Trophoblast cell (in vitro differentiated cells and primary cell): ENCODE results near the gene PTGES3L.

Experiments
- DNase-seq, 2 donors: peaks; one replicate each; pipeline ENCODE4 v3.0.0-alpha.2; 2016
- H2AFZ ChIP-seq: 2 replicates; pipeline ENCODE4 v1.6.1; 2013; ENCODE audit warnings: low read length, moderate library complexity, mild to moderate bottlenecking; ENCODE audit not compliant: insufficient read depth, poor library complexity
- H2AK5ac ChIP-seq: 2 replicates; pipeline ENCODE4 v1.6.1; 2013; ENCODE audit warnings: mild to moderate bottlenecking, low read length
- H2BK120ac ChIP-seq: 2 replicates; pipeline ENCODE4 v1.6.1; 2013; ENCODE audit warnings: low read length, mild to moderate bottlenecking, moderate library complexity; ENCODE audit not compliant: insufficient read depth, poor library complexity
- H2BK12ac ChIP-seq: 2 replicates; pipeline ENCODE4 v1.6.1; 2013; ENCODE audit warnings: mild to moderate bottlenecking, low read length, moderate library complexity
- H2BK5ac ChIP-seq: 2 replicates; pipeline ENCODE4 v1.6.1; 2013; ENCODE audit warnings: low read length, low read depth, moderate library complexity, mild to moderate bottlenecking; ENCODE audit not compliant: poor library complexity
- H3K14ac ChIP-seq: 2 replicates; pipeline ENCODE4 v1.6.1; 2013; ENCODE audit warnings: mild to moderate bottlenecking, low read length
- H3K18ac ChIP-seq: 2 replicates; pipeline ENCODE4 v1.6.1; 2013; ENCODE audit warnings: mild to moderate bottlenecking, low read length
- H3K23ac ChIP-seq: 2 replicates; pipeline ENCODE4 v1.6.1; 2013; ENCODE audit warnings: low read length
- H3K27ac ChIP-seq: 2 replicates; pipeline ENCODE4 v1.5.1; 2013; ENCODE audit warnings: low read depth, mild to moderate bottlenecking, inconsistent platforms, low read length, moderate library complexity
- H3K27me3 ChIP-seq: 2 replicates; pipeline ENCODE4 v1.6.1; 2013; ENCODE audit warnings: inconsistent platforms, mild to moderate bottlenecking, low read length, moderate library complexity; ENCODE audit not compliant: insufficient read depth
- H3K36me3 ChIP-seq, 2 experiments: 1 replicate in 1 of 2; 2 replicates in 1 of 2; pipeline ENCODE4 v1.6.1; 2013; ENCODE audit warnings: low read length in 2 of 2, mild to moderate bottlenecking in 2 of 2, moderate library complexity in 1 of 2; ENCODE audit not compliant: insufficient read depth in 2 of 2, control insufficient read depth in 1 of 2
- H3K4ac ChIP-seq: 2 replicates; pipeline ENCODE4 v1.6.1; 2013; ENCODE audit warnings: low read depth, mild to moderate bottlenecking, low read length, moderate library complexity
- H3K4me1 ChIP-seq, 2 experiments: 1 replicate in 1 of 2; 2 replicates in 1 of 2; pipeline ENCODE4 v1.6.1; 2013; ENCODE audit warnings: low read length in 2 of 2, mild to moderate bottlenecking in 2 of 2, moderate library complexity in 1 of 2; ENCODE audit not compliant: insufficient read depth in 2 of 2, control insufficient read depth in 1 of 2
- H3K4me2 ChIP-seq: 2 replicates; pipeline ENCODE4 v1.6.1; 2013; ENCODE audit warnings: inconsistent platforms, mild to moderate bottlenecking, low read length, moderate library complexity
- H3K4me3 ChIP-seq: 2 replicates; pipeline ENCODE4 v1.5.1; 2013; ENCODE audit warnings: mild to moderate bottlenecking, low read depth, low read length, inconsistent platforms
- H3K79me1 ChIP-seq: one replicate; pipeline ENCODE4 v1.6.1; 2013; ENCODE audit warnings: low read length
- H3K79me2 ChIP-seq: 2 replicates; pipeline ENCODE4 v1.6.1; 2013; ENCODE audit warnings: low read length, mild to moderate bottlenecking; ENCODE audit not compliant: control insufficient read depth, insufficient read depth, poor library complexity
- H3K9ac ChIP-seq: 2 replicates; pipeline ENCODE4 v1.6.1; 2013; ENCODE audit warnings: mild to moderate bottlenecking, low read length
- H3K9me3 ChIP-seq: 2 replicates; pipeline ENCODE4 v1.6.1; 2013; ENCODE audit warnings: low read depth, mild to moderate bottlenecking, control low read depth, inconsistent platforms, low read length; ENCODE audit not compliant: insufficient read depth
- H4K12ac ChIP-seq: 2 replicates; pipeline ENCODE4 v1.6.1; 2013; ENCODE audit warnings: low read depth, mild to moderate bottlenecking, low read length, moderate library complexity
- H4K8ac ChIP-seq: 2 replicates; pipeline ENCODE4 v1.6.1; 2013; ENCODE audit warnings: low read depth, mild to moderate bottlenecking, low read length, moderate library complexity
- H4K91ac ChIP-seq: one replicate; pipeline ENCODE4 v1.6.1; 2013; ENCODE audit warnings: low read depth, mild to moderate bottlenecking, low read length, moderate library complexity
- WGBS: extraction: QIAGEN DNeasy Blood & Tissue Kit; methylation state at CpG from one replicate; pipeline ENCODE4 v1.1.7; 2013; ENCODE audit warnings: missing lambda C conversion rate; ENCODE audit not compliant: insufficient read length, insufficient coverage; ENCODE audit errors: extremely low coverage; 5-methylcytosine and 5-hydroxymethylcytosine counted together

Gene PTGES3L

GRCh38 chr17:43020789-43021740 is 41.2 kb upstream of the PTGES3L start:
- H3K9ac ChIP-seq, result peak overlapping the region; percentile 95
- peak overlapping the region; percentile 55 for H4K12ac ChIP-seq
- H2BK5ac ChIP-seq, result peak overlapping the region; percentile 76
- H2AK5ac ChIP-seq, result peak overlapping the region; percentile 44
- peaks cover 18 to 25% of the 10 kb centered on the region in 2 experiments for H3K36me3 ChIP-seq
- H3K4ac ChIP-seq, result peak overlapping the region; percentile 94
- peak overlapping the region; percentile 88 for H3K4me2 ChIP-seq
- no CpG with 5 or more reads among the region's 40 CpGs for WGBS
- H3K27ac ChIP-seq, result peak overlapping the region; percentile 81
- H4K8ac ChIP-seq, result peak overlapping the region; percentile 81
- peak overlapping the region; percentile 73 for H2BK120ac ChIP-seq
- H3K27me3 ChIP-seq, result no peaks in the 10 kb centered on the region
- H3K79me2 ChIP-seq, result peaks cover 11% of the 10 kb centered on the region
- peak overlapping the region; percentile 81 for H2BK12ac ChIP-seq
- peak overlapping the region; percentile 73 for H2AFZ ChIP-seq
- H3K23ac ChIP-seq, result no peak overlapping the region
- H3K14ac ChIP-seq, result peak overlapping the region; percentile 94
- peak; percentile 38 to 59 for DNase-seq
- peaks cover 2% of the 10 kb centered on the region for H3K9me3 ChIP-seq
- peaks cover 14 to 24% of the 10 kb centered on the region in 2 experiments for H3K4me1 ChIP-seq
- H3K18ac ChIP-seq, result peak overlapping the region; percentile 91
- H3K79me1 ChIP-seq, result peaks cover 14% of the 10 kb centered on the region
- H4K91ac ChIP-seq, result peak overlapping the region; percentile 92
- H3K4me3 ChIP-seq, result peak overlapping the region; percentile 100

GRCh38 chr17:43020030-43020621 is 40.2 kb upstream of the PTGES3L start:
- Histone ChIP-seq H3K4me3 (no peak overlapping the region), H3K79me1 (peaks cover 14% of the 10 kb centered on the region), H3K4me2 (peak overlapping the region; percentile 11), H3K9me3 (peaks cover 2% of the 10 kb centered on the region), H3K9ac (no peak overlapping the region), H3K4me1 (peaks cover 14 to 20% of the 10 kb centered on the region in 2 experiments), H3K14ac (no peak overlapping the region), H2AFZ (no peak overlapping the region), H4K8ac (peak overlapping the region; percentile 17), H3K27me3 (no peaks in the 10 kb centered on the region), H3K36me3 (peaks cover 27 to 35% of the 10 kb centered on the region in 2 experiments), H3K18ac (no peak overlapping the region), H4K91ac (peak overlapping the region; percentile 20), H2BK120ac (no peak overlapping the region), H3K79me2 (peaks cover 11% of the 10 kb centered on the region), H2BK12ac (no peak overlapping the region), H4K12ac (no peak overlapping the region), H2AK5ac (no peak overlapping the region), H3K4ac (peak overlapping the region; percentile 13), H2BK5ac (no peak overlapping the region), H3K23ac (no peak overlapping the region), H3K27ac (peak overlapping the region; percentile 2)
- no peak for DNase-seq
- no CpG with 5 or more reads among the region's 6 CpGs for WGBS

GRCh38 chr17:43019418-43019817 is 39.5 kb upstream of the PTGES3L start:
- H2BK120ac ChIP-seq, result no peak overlapping the region
- no peak overlapping the region for H2AFZ ChIP-seq
- H3K27ac ChIP-seq, result no peak overlapping the region

GRCh38 chr17:43018932-43019331 is 39.1 kb upstream of the PTGES3L start:
- H3K4me2 ChIP-seq, result no peak overlapping the region
- H2BK12ac ChIP-seq, result no peak overlapping the region
- no peak overlapping the region for H3K27ac ChIP-seq
- H3K4me1 ChIP-seq, result peaks cover 14 to 20% of the 10 kb centered on the region in 2 experiments
- H3K79me2 ChIP-seq, result peaks cover 11% of the 10 kb centered on the region
- DNase-seq, result no peak
- H3K9ac ChIP-seq, result no peak overlapping the region
- H4K8ac ChIP-seq, result no peak overlapping the region
- H3K79me1 ChIP-seq, result peaks cover 13% of the 10 kb centered on the region
- no peak overlapping the region for H3K23ac ChIP-seq
- WGBS, result no CpG with 5 or more reads among the region's 4 CpGs
- H2BK5ac ChIP-seq, result no peak overlapping the region
- peaks cover 39 to 45% of the 10 kb centered on the region in 2 experiments for H3K36me3 ChIP-seq
- no peak overlapping the region for H2AK5ac ChIP-seq
- H3K27me3 ChIP-seq, result no peaks in the 10 kb centered on the region
- H2BK120ac ChIP-seq, result no peak overlapping the region
- no peak overlapping the region for H2AFZ ChIP-seq
- H3K14ac ChIP-seq, result no peak overlapping the region
- no peak overlapping the region for H3K4ac ChIP-seq
- H3K4me3 ChIP-seq, result no peak overlapping the region
- H3K18ac ChIP-seq, result no peak overlapping the region
- H4K91ac ChIP-seq, result no peak overlapping the region
- no peak overlapping the region for H4K12ac ChIP-seq
- H3K9me3 ChIP-seq, result peaks cover 2% of the 10 kb centered on the region

More at GRCh38 chr17:43019418-43019817, 39.5 kb upstream of the PTGES3L start:
- H3K4ac ChIP-seq, result peak overlapping the region; percentile 24
- H3K9ac ChIP-seq, result no peak overlapping the region
- no CpG with 5 or more reads among the region's 7 CpGs for WGBS
- no peak overlapping the region for H4K12ac ChIP-seq
- H3K18ac ChIP-seq, result no peak overlapping the region
- peaks cover 11% of the 10 kb centered on the region for H3K79me2 ChIP-seq
- H2BK12ac ChIP-seq, result no peak overlapping the region
- H2AK5ac ChIP-seq, result no peak overlapping the region
- peaks cover 2% of the 10 kb centered on the region for H3K9me3 ChIP-seq
- H3K23ac ChIP-seq, result no peak overlapping the region
- H3K79me1 ChIP-seq, result peaks cover 14% of the 10 kb centered on the region
- H3K4me1 ChIP-seq, result peaks cover 14 to 20% of the 10 kb centered on the region in 2 experiments
- no peak for DNase-seq
- peak overlapping the region; percentile 3 for H4K8ac ChIP-seq
- H3K4me3 ChIP-seq, result no peak overlapping the region
- H3K4me2 ChIP-seq, result peak overlapping the region; percentile 11
- no peak overlapping the region for H2BK5ac ChIP-seq
- H3K36me3 ChIP-seq, result peaks cover 34 to 42% of the 10 kb centered on the region in 2 experiments
- no peak overlapping the region for H3K14ac ChIP-seq
- H3K27me3 ChIP-seq, result no peaks in the 10 kb centered on the region
- no peak overlapping the region for H4K91ac ChIP-seq
